ENCODE data around the gene IL31RA. TPM values are rescaled to one million over a fixed set of nuclear protein-coding genes. Genes with fewer than 3 reads are reported as not detected.
A peak's percentile ranks its signal among the peaks of the same experiment; 100 is the strongest.

IL31RA gene
- total RNA-seq, 2 experiments from 2014 or later = not detected

DNA sequence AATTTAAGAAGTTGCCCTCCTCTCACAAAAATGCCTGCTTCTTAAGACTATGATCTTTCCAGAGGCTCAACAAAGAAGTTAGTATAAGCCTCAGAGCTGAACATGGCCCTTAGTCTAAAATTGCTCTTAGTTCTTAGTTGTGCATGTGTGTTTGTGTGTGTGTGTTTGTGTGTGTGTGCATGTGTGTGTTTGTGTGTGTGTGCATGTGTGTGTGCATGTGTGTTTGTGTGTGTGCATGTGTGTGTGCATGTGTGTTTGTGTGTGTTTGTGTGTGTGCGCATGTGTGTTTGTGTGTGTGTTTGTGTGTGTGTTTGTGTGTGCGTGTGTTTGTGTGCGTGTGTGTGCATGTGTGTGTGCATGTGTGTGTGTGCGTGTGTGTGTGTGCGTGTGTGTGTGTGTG, 15.8 kb downstream of the IL31RA start:
- no peaks in the 10 kb centered on the region for H3K36me3 Mint-ChIP-seq
- DNase-seq = no peak
- CTCF ChIA-PET = no interaction called here
- no peak for ATAC-seq
- peaks cover 3% of the 10 kb centered on the region for H3K9me3 Mint-ChIP-seq (ENCODE audit: low read depth)
- H3K4me3 Mint-ChIP-seq = no peak overlapping the region
- H3K27ac Mint-ChIP-seq = no peak overlapping the region
- no peaks in the 10 kb centered on the region for H3K4me1 Mint-ChIP-seq
- H3K27me3 Mint-ChIP-seq = no peaks in the 10 kb centered on the region

DNA sequence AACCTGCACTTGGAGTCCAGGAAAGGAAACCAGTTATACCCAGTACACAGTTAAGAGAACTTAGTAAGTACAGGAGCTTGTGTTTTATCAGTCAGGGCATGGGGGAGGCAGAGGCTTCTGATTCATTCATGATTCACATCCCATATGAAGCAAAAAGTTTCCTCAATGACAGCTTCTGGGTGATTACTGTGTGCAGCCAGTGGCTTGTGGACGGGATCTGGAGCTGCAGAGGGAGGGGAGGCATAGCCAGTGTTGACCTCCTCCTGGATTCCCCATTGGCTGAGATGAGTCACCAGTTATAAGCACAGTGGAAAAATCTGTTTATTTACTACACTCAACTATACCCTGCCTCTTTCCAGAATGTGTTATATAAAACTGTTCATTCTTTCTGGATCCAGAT, 17.7 kb downstream of the IL31RA start:
- Mint-ChIP-seq H3K9me3 (ENCODE audit: low read depth) (peaks cover 3% of the 10 kb centered on the region), H3K27ac (no peak overlapping the region), H3K4me1 (no peaks in the 10 kb centered on the region), H3K4me3 (no peak overlapping the region), H3K36me3 (no peaks in the 10 kb centered on the region), H3K27me3 (no peaks in the 10 kb centered on the region)
- ATAC-seq = peak; percentile 53
- peak; percentile 44 for DNase-seq
- CTCF ChIA-PET = no interaction called here

- Mint-ChIP-seq H3K36me3 (no peaks in the 10 kb centered on the region), H3K9me3 (ENCODE audit: low read depth) (peaks cover 3% of the 10 kb centered on the region), H3K4me3 (no peak overlapping the region), H3K27ac (no peak overlapping the region), H3K27me3 (no peaks in the 10 kb centered on the region), H3K4me1 (no peaks in the 10 kb centered on the region)
- no peak for DNase-seq
- CTCF ChIA-PET = no interaction called here
- ATAC-seq = no peak
Measured at GRCh38 chr5:55869847-55870246, 18.7 kb downstream of the IL31RA start.

- Mint-ChIP-seq H3K9me3 (ENCODE audit: low read depth) (no peaks in the 10 kb centered on the region), H3K27ac (no peak overlapping the region), H3K27me3 (no peaks in the 10 kb centered on the region), H3K4me3 (no peak overlapping the region), H3K36me3 (peaks cover 2% of the 10 kb centered on the region), H3K4me1 (no peaks in the 10 kb centered on the region)
- ATAC-seq = no peak
- CTCF ChIA-PET = no interaction called here
- DNase-seq = no peak
Measured at GRCh38 chr5:55873234-55873633, 22.1 kb downstream of the IL31RA start.

GRCh38 chr5:55877655-55878054, 26.5 kb downstream of the IL31RA start:
- Mint-ChIP-seq H3K27ac (no peak overlapping the region), H3K9me3 (ENCODE audit: low read depth) (no peaks in the 10 kb centered on the region), H3K27me3 (no peaks in the 10 kb centered on the region), H3K36me3 (peaks cover 2% of the 10 kb centered on the region), H3K4me3 (no peak overlapping the region), H3K4me1 (no peaks in the 10 kb centered on the region)
- DNase-seq (no peak), ATAC-seq (no peak)
- CTCF ChIA-PET = no interaction called here

- CTCF ChIA-PET = no interaction called here
- H3K27ac Mint-ChIP-seq = no peak overlapping the region
- peaks cover 2% of the 10 kb centered on the region for H3K36me3 Mint-ChIP-seq
- H3K27me3 Mint-ChIP-seq = peaks cover 7% of the 10 kb centered on the region
- H3K9me3 Mint-ChIP-seq (ENCODE audit: low read depth) = no peaks in the 10 kb centered on the region
- H3K4me3 Mint-ChIP-seq = no peak overlapping the region
- no peaks in the 10 kb centered on the region for H3K4me1 Mint-ChIP-seq
- no peak for DNase-seq
- ATAC-seq = no peak
Measured at GRCh38 chr5:55880453-55880852, 29.3 kb downstream of the IL31RA start.

DNA sequence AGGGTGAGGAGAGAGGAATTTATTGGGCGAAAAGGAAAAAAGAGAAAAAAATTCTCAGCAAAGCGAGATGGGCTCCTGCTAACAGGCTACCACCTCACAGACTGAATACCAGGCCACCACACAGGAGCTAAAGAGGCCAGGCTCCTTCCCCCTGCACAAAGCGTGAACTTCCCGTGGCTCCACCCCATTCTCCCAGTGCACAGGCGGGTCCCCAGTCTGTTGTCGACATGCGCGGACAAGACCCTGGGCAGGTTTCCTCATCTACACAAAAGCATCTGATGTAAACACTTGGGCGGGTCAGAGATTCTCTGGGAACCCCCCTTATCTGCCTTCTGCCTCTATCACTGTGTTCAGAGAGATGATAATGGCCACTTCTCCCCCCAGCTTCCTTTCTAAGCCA, 34.2 kb downstream of the IL31RA start:
- Mint-ChIP-seq H3K27me3 (peaks cover 10% of the 10 kb centered on the region), H3K27ac (no peak overlapping the region), H3K4me1 (peaks cover 4% of the 10 kb centered on the region), H3K9me3 (ENCODE audit: low read depth) (no peaks in the 10 kb centered on the region), H3K4me3 (no peak overlapping the region), H3K36me3 (no peaks in the 10 kb centered on the region)
- ATAC-seq (no peak), DNase-seq (no peak)
- CTCF ChIA-PET = no interaction called here

- ATAC-seq = no peak
- Mint-ChIP-seq H3K27me3 (peaks cover 10% of the 10 kb centered on the region), H3K4me3 (no peak overlapping the region), H3K27ac (no peak overlapping the region), H3K4me1 (peaks cover 4% of the 10 kb centered on the region), H3K9me3 (ENCODE audit: low read depth) (no peaks in the 10 kb centered on the region), H3K36me3 (no peaks in the 10 kb centered on the region)
- no peak for DNase-seq
- CTCF ChIA-PET = interaction anchor here (1.2 kb wide), 1 partner anchor 115 kb away, joined by 3 read pairs; no protein-coding TSS in a partner anchor
Measured at GRCh38 chr5:55888205-55888604, 37.0 kb downstream of the IL31RA start.

DNA sequence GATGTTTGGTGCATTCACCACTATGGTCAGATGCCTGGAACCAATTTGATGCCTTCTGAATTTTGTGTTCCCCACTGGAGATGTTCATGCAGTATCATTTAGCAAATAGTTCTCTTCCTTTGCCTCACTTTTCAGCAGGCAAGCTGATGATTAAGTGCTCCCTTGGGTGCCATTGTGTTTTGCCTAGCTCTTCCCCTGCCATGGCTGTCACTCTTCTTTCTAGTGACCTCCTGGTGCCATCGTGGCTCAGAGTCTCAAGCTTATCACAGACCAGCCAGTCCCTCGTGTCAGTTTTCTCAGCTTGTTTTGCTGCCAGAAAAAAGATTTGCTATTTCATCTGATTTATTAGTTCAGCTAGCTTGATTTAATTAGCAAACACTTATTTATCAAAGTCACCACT, 41.3 kb downstream of the IL31RA start:
- DNase-seq = no peak
- Mint-ChIP-seq H3K4me1 (peaks cover 12% of the 10 kb centered on the region), H3K4me3 (no peak overlapping the region), H3K27me3 (peaks cover 2% of the 10 kb centered on the region), H3K9me3 (ENCODE audit: low read depth) (peaks cover 2% of the 10 kb centered on the region), H3K27ac (no peak overlapping the region), H3K36me3 (no peaks in the 10 kb centered on the region)
- no peak for ATAC-seq
- CTCF ChIA-PET = no interaction called here

DNA sequence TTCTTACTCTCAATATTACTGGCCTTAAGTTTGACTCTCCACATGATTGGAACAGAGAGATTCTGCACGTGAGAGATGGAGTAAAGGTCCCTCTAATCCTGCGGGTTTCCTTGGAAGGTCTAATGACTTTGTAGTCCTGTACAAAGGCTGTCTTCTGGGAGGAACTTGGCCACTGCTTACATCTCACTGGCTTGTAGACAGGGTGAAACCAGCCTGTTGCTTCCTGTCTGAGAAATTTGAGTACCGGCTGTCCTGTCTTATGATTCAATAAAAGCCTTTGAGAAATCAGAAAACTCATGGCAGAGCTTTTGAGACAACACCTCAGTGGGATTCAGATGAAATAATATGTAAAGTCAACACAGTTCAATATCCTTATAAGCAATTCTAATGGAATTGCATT, 43.0 kb downstream of the IL31RA start:
- CTCF ChIA-PET = no interaction called here
- no peak overlapping the region for H3K27ac Mint-ChIP-seq
- no peak for DNase-seq
- peaks cover 2% of the 10 kb centered on the region for H3K9me3 Mint-ChIP-seq (ENCODE audit: low read depth)
- peaks cover 8% of the 10 kb centered on the region for H3K27me3 Mint-ChIP-seq
- H3K36me3 Mint-ChIP-seq = no peaks in the 10 kb centered on the region
- ATAC-seq = no peak
- no peak overlapping the region for H3K4me3 Mint-ChIP-seq
- peaks cover 14% of the 10 kb centered on the region for H3K4me1 Mint-ChIP-seq

- no peak overlapping the region for H3K4me3 Mint-ChIP-seq
- H3K27me3 Mint-ChIP-seq = peaks cover 19% of the 10 kb centered on the region
- peaks cover 2% of the 10 kb centered on the region for H3K9me3 Mint-ChIP-seq (ENCODE audit: low read depth)
- DNase-seq = no peak
- H3K27ac Mint-ChIP-seq = no peak overlapping the region
- H3K4me1 Mint-ChIP-seq = peaks cover 22% of the 10 kb centered on the region
- H3K36me3 Mint-ChIP-seq = no peaks in the 10 kb centered on the region
- ATAC-seq = no peak
- CTCF ChIA-PET = no interaction called here
Measured at GRCh38 chr5:55895346-55895745, 44.2 kb downstream of the IL31RA start.

GRCh38 chr5:55896238-55896637, 45.1 kb downstream of the IL31RA start:
- H3K36me3 Mint-ChIP-seq = no peaks in the 10 kb centered on the region
- peaks cover 2% of the 10 kb centered on the region for H3K9me3 Mint-ChIP-seq (ENCODE audit: low read depth)
- H3K4me3 Mint-ChIP-seq = no peak overlapping the region
- peaks cover 26% of the 10 kb centered on the region for H3K4me1 Mint-ChIP-seq
- ATAC-seq (no peak), DNase-seq (no peak)
- CTCF ChIA-PET = no interaction called here
- peaks cover 27% of the 10 kb centered on the region for H3K27me3 Mint-ChIP-seq
- H3K27ac Mint-ChIP-seq = no peak overlapping the region

DNA sequence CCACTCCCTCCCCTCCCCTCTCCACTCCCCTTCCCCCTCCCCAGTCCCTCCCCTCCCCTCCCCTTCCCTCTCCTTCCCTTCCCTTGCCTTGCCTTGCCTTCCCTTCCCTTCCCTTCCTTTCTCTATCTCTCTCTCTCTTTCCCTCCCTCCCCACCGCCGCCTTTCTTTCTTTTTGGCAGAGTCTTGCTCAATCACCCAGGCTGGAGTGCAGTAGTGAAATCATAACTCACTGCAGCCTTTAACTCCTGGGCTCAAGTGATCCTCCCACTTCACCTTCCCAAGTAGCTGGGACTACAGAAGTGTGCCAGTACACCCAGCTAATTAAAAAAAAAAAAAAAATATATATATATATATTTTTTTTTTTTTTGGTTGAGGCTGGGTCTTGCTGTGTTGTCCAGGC, 45.5 kb downstream of the IL31RA start:
- DNase-seq (no peak), ATAC-seq (no peak)
- H3K4me1 Mint-ChIP-seq = peaks cover 26% of the 10 kb centered on the region
- no peak overlapping the region for H3K27ac Mint-ChIP-seq
- CTCF ChIA-PET = no interaction called here
- H3K27me3 Mint-ChIP-seq = peaks cover 27% of the 10 kb centered on the region
- no peak overlapping the region for H3K4me3 Mint-ChIP-seq
- H3K36me3 Mint-ChIP-seq = no peaks in the 10 kb centered on the region
- peaks cover 2% of the 10 kb centered on the region for H3K9me3 Mint-ChIP-seq (ENCODE audit: low read depth)

- peaks cover 27% of the 10 kb centered on the region for H3K4me1 Mint-ChIP-seq
Measured at GRCh38 chr5:55897206-55897894, 46.2 kb downstream of the IL31RA start.

DNA sequence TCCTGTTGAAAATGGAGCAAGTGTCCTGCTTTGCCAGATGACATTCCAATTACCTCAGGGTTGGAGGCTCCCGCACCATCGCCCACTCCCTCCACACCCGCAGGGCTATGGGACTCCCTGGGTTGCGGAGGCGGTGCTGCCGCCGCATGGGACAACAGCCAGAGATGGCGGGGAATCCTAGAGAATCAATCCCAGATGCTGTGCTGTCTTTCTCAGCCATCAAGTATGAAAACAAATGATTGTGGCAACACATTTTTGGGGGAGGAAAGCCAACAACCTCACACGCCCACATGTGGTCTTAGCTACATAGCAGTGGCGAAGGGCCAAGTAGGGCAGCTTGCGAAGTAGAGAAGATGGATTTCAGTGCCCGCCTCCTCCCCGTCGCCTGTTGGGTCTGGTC, 46.7 kb downstream of the IL31RA start:
- DNase-seq (no peak), ATAC-seq (no peak)
- Mint-ChIP-seq H3K4me3 (no peak overlapping the region), H3K27me3 (peaks cover 27% of the 10 kb centered on the region), H3K36me3 (no peaks in the 10 kb centered on the region), H3K27ac (no peak overlapping the region), H3K4me1 (peaks cover 32% of the 10 kb centered on the region), H3K9me3 (ENCODE audit: low read depth) (peaks cover 2% of the 10 kb centered on the region)
- CTCF ChIA-PET = no interaction called here

More at GRCh38 chr5:55897206-55897894, 46.2 kb downstream of the IL31RA start:
- Mint-ChIP-seq H3K4me3 (no peak overlapping the region), H3K9me3 (ENCODE audit: low read depth) (peaks cover 2% of the 10 kb centered on the region), H3K36me3 (no peaks in the 10 kb centered on the region), H3K27ac (no peak overlapping the region), H3K27me3 (peaks cover 27% of the 10 kb centered on the region)
- CTCF ChIA-PET = no interaction called here
- ATAC-seq (no peak), DNase-seq (no peak)

Data from activated CD8-positive, alpha-beta memory T cell treated with anti-CD3 and anti-CD28 coated beads, Interleukin-2, amount 10 ng/mL, durations not matched to agents 7 days and 5 days (primary cell).